Anterior cingulate cortex (tissue), 58 donors: ENCODE measurements around the gene CDY1B.
"Not testable (repeated sequence)": the region's sequence is repeated elsewhere in the genome, so short reads cannot be mapped to it uniquely, and the experiment has no call there.

ENCODE experiments used
- DNase-seq, 58 donors: peaks; one replicate each; lab custom pipeline; 2025; lab: John Stamatoyannopoulos, UW

The CDY1B gene

GRCh38 chrY:24047919-24048318 is at the start of gene CDY1B:
CDY1B (minus strand) TSS chrY:24048019; CDS start chrY:24047688, 331 bp downstream.
- not testable (repeated sequence) for DNase-seq

DNA sequence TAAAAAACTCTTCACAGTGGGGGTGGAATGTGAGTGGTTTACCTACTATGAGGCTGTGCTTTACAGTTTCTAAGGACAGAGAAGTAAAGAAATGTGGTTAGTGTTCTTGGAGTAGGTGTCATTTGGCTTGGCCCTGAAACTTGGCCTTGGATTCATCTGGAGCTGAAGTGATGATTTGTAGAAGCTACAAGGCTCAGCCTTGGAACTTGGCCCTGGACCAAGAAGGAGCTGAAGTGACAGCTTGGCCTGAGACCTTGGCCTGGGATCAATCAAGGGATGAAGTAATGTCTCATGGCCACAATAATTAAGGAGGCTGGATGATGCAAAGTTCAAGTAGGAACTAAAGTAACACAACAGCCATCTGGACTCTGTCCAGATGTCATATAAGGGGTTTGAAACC is 1.7 kb upstream of the CDY1B start:
- not testable (repeated sequence) for DNase-seq

DNA sequence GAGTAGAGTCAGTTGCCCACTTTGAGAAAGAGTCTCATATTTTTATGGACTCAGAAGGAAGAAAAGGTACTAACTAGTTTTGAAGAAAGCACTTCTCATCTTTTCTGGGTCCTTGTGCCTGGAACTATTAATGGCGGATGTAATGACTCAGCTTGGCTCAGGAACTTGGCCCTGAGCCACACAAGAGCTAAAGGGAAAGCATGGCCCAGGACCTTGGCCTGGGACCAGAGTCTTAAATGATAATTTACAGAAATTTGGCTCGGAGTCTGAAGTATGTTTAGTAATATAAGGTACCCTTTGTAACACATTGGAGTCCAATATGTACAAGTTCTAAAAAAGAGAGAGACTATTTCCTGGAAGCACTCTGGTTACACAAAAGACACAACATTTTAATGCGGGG is 4.6 kb downstream of the CDY1B start:
- DNase-seq: not testable (repeated sequence)

GRCh38 chrY:24039008-24039718 is 8.7 kb downstream of the CDY1B start:
- DNase-seq: not testable (repeated sequence)

DNA sequence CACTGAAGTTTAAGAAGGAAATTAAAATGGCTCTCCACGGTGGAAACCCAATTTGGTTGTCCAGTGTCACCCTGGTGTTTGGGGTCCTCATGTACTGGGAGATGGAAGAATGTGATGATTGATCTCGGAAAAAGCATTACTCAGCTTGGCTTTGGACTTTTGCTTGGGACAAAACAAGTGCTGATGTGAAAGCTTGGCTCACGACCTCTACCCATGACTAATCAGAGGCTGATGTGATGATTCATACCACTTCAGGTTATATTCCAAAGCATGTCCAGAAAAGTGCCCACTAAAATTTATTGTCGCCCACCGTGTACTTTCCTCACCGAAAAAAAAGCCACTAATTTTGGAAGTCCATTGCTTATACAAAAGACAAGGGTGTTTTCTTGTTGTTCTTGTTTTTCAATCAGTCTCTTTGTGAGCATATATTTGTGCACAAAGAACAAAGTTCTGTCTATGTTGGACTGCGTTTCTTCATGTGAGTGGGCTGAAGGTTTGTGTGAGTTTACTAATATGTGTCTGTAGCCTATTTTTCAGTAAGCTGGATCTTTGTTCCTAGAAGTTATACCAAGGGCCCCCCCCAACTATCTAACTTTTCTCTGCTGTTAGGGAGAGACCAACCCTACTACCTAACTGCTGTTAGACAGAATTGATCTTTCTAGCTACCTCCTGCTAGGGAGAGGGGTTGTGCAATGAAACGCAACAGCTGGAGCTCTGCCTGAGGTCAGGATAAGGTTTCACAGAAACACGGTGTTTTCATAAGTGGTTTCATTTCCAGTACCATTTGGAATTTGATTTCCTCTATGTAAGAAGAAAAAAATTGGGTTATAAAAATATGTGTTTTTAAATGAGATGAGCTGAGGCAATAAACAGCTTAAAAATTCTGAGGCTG is 21.4 kb downstream of the CDY1B start:
- not testable (repeated sequence) for DNase-seq
